ENCODE data around the gene GNA12. TPM values are rescaled to one million over a fixed set of nuclear protein-coding genes. Genes with fewer than 3 reads are reported as not detected.

The GNA12 gene
- total and polyA plus RNA-seq, 9 of the 15 experiments (the other 6 are each of a cell fraction or from before 2014, with no cell fraction given) = 0.65 to 32.7 (median 9.6) TPM

GRCh38 chr7:2811476-2812113 lies 32.5 kb downstream of the GNA12 start:
- DNase-seq (ENCODE audit: extremely low read depth in 1 of 4, low spot score in 3 of 4) = no peak
- ChIA-PET POLR2A (interaction anchor here (0.6 kb wide), 1 partner anchor 309 kb away, joined by 3 read pairs; no protein-coding TSS in a partner anchor), CTCF (ENCODE audit: low intra/inter-chr PET ratio) (no interaction called here)
- intact Hi-C loops (cut with micrococcal nuclease) = no loop called here
- in situ Hi-C loops (cut with MboI) = no loop called here
- Histone ChIP-seq H3K9me1 (ENCODE audit: control insufficient read depth, insufficient read depth, low read length) (no peaks in the 10 kb centered on the region), H2AFZ (ENCODE audit: low read depth, low read length) (no peak overlapping the region), H3K27me3 (ENCODE audit: control insufficient read depth in 2 of 2, insufficient read depth in 2 of 2, low read length in 2 of 2) (no peaks in the 10 kb centered on the region), H3K4me2 (ENCODE audit: insufficient read depth, low read length) (no peak overlapping the region), H4K20me1 (replicated peaks; ENCODE audit: control insufficient read depth, insufficient read depth, low read length) (0 out of 2 replicates have a peak, but pooled peaks cover 10% of the 10 kb centered on the region), H3K79me2 (ENCODE audit: control insufficient read depth, insufficient read depth, low read length) (peaks cover 5% of the 10 kb centered on the region; the same call in 1 of the 3 replicates), H3K9me3 (replicated peaks; ENCODE audit: control insufficient read depth, insufficient read depth, low read depth, low read length) (no peaks in the 10 kb centered on the region), H3K36me3 (ENCODE audit: control insufficient read depth, insufficient read depth, low read length) (no peaks in the 10 kb centered on the region), H3K4me3 (no peak overlapping the region), H3K9ac (ENCODE audit: insufficient read depth in 1 of 2, low read depth in 2 of 2, low read length in 2 of 2) (no peak overlapping the region), H3K27ac (ENCODE audit: extremely low read depth, low read depth, low read length) (no peak overlapping the region), H3K4me1 (replicated peaks in 1 of 2; ENCODE audit: control insufficient read depth in 2 of 2, insufficient read depth in 2 of 2, low read length in 2 of 2) (peaks cover 0 to 22% of the 10 kb centered on the region in 2 experiments; a peak in 2 of 5 replicates)
- WGBS (ENCODE audit: insufficient coverage, low coverage, missing lambda C conversion rate) = 81% methylated on average over 18 of the region's 19 CpGs
- no TSS peak for BruUV-seq (replicated peaks)
- FAIRE-seq = no peak
- no peak for ATAC-seq
- TF ChIP-seq GATAD2B (IDR thresholded peaks at IDR 0.05; ENCODE audit: borderline replicate concordance) = no peak
- no peak for TF ChIP-seq HMG20A (CRISPR knock-in tag; conservative IDR thresholded peaks at IDR 0.05)
- TF ChIP-seq KLF1 (tag; IDR thresholded peaks at IDR 0.05) = no peak
- TF ChIP-seq BRD4 (IDR thresholded peaks at IDR 0.05) = no peak

All from K562 (cell line).